Osteocyte (in vitro differentiated cells): ENCODE measurements around the gene FAM9A. TPM values are rescaled to one million over a fixed set of nuclear protein-coding genes. Genes with fewer than 3 reads are reported as not detected.
A peak's percentile ranks its signal among the peaks of the same experiment; 100 is the strongest.
"Not testable (repeated sequence)": the region's sequence is repeated elsewhere in the genome, so short reads cannot be mapped to it uniquely, and the experiment has no call there.

Source experiments
- DNase-seq: peaks from one replicate; pipeline ENCODE4 v3.0.0; 2021; ENCODE audit warnings: mixed read lengths; ENCODE audit not compliant: unreplicated experiment; ENCODE audit errors: extremely low spot score
- H3K27ac Mint-ChIP-seq: one replicate; pipeline ENCODE4 v1.8.0; 2021; ENCODE audit warnings: mild to moderate bottlenecking, mixed read lengths; ENCODE audit not compliant: unreplicated experiment
- H3K27me3 Mint-ChIP-seq: one replicate; pipeline ENCODE4 v1.8.0; 2021; ENCODE audit warnings: mixed read lengths; ENCODE audit not compliant: unreplicated experiment
- H3K36me3 Mint-ChIP-seq: one replicate; pipeline ENCODE4 v1.8.0; 2021; ENCODE audit warnings: mixed read lengths; ENCODE audit not compliant: unreplicated experiment
- H3K4me1 Mint-ChIP-seq: one replicate; pipeline ENCODE4 v1.8.0; 2021; ENCODE audit warnings: mixed read lengths; ENCODE audit not compliant: unreplicated experiment
- H3K4me3 Mint-ChIP-seq: one replicate; pipeline ENCODE4 v1.8.0; 2021; ENCODE audit warnings: mild to moderate bottlenecking, moderate library complexity, mixed read lengths; ENCODE audit not compliant: unreplicated experiment
- H3K9me3 Mint-ChIP-seq: one replicate; pipeline ENCODE4 v1.8.0; 2021; ENCODE audit warnings: mixed read lengths; ENCODE audit not compliant: unreplicated experiment
- total RNA-seq: library from RNA; stranded (reverse); gene quantifications from 2 replicates; pipeline ENCODE4 v1.2.1, GENCODE V29; 2021
- TF ChIP-seq, protein P1 (sequence below): fragments of 200-600 bp; sonication (generic); IDR thresholded peaks from 2 replicates; pipeline ENCODE4 v1.5.0; 2021; ENCODE audit warnings: antibody characterized with exemption, mild to moderate bottlenecking, moderate library complexity

FAM9A gene
- total RNA-seq, 1 donor from 2014 or later: not detected

DNA sequence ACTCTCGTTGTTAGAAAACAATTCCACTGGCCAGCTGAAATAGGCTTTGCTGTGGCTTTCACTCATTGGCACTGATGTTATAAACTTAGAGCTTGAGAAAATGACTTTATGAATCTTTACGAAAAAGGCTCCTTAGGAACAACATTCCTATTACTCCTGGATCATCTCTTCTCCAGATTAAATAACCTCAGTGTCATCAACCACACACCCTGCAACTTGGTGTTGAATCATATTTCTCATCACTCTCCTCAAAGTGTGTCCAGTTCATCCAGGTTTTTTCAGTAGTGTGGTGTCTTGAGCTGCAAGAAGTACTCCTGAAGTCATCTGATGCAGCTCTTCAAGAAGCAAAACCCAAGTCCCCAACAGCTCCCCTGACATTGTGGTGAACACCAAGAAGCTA, 41.2 kb downstream of the FAM9A start:
- TF ChIP-seq, protein P1, sequence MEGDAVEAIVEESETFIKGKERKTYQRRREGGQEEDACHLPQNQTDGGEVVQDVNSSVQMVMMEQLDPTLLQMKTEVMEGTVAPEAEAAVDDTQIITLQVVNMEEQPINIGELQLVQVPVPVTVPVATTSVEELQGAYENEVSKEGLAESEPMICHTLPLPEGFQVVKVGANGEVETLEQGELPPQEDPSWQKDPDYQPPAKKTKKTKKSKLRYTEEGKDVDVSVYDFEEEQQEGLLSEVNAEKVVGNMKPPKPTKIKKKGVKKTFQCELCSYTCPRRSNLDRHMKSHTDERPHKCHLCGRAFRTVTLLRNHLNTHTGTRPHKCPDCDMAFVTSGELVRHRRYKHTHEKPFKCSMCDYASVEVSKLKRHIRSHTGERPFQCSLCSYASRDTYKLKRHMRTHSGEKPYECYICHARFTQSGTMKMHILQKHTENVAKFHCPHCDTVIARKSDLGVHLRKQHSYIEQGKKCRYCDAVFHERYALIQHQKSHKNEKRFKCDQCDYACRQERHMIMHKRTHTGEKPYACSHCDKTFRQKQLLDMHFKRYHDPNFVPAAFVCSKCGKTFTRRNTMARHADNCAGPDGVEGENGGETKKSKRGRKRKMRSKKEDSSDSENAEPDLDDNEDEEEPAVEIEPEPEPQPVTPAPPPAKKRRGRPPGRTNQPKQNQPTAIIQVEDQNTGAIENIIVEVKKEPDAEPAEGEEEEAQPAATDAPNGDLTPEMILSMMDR: no peak
- no peaks in the 10 kb centered on the region for H3K9me3 Mint-ChIP-seq
- no peak for DNase-seq
- H3K27me3 Mint-ChIP-seq: peaks cover 2% of the 10 kb centered on the region
- no peak overlapping the region for H3K4me3 Mint-ChIP-seq
- H3K36me3 Mint-ChIP-seq: no peaks in the 10 kb centered on the region
- no peak overlapping the region for H3K27ac Mint-ChIP-seq
- H3K4me1 Mint-ChIP-seq: no peaks in the 10 kb centered on the region

DNA sequence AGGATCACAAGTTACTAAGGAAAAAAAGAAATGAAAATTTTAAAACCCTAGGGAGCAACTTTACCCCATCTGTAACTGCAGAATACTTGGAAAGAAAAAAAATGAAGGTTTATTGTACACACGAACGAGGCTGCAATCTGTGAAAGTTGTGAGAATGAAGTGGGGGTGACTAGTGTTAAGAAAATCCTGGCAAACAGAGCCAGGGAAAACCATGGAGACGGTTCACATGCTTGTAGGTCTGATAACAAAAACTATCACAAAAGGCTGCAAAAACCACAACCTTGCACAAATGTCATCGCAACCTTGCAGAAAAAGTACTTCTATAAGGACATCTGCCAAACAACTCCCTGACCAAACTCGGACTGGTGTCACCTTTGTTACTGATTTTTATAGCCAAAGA, 42.5 kb downstream of the FAM9A start:
- DNase-seq, H3K4me1 Mint-ChIP-seq, H3K36me3 Mint-ChIP-seq, H3K27ac Mint-ChIP-seq, H3K27me3 Mint-ChIP-seq, H3K9me3 Mint-ChIP-seq, H3K4me3 Mint-ChIP-seq: not testable (repeated sequence)

DNA sequence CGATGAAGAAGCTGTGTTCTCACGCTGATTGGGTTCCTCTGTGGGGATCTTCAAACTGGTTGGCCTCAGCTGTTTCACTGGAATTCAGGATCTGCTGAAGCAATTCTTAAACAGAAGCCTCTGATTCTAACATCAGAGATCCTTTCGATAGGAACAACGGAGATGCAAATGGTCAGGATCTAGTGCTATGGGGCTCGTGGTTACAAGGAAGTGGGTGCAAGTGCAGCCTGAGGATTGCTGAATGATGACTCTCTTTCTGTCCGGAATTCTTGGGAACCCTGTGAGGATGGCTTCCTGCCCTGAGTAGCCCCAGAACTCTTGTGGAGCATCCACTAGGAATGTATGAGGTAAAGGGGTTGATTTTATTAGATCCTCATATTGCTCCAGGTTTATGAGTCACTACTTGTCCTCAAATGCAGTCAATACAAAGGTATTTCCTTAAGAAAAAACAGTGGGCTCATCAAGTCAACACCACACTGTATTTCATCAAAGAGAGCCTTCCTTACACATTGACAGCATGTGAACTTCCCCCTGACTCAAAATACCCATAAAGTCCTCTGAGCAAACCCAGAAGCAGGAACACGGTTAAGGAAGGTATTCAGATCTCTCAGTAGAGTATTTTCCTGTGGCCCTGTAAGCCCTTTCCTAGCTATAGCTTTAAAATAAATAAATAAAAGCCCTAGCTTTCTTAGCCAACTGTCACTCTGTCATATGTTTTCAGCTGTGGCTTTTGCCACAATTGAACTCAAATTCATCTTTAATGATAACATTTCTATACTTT, 43.4 kb downstream of the FAM9A start:
- H3K27me3 Mint-ChIP-seq, H3K27ac Mint-ChIP-seq, H3K4me1 Mint-ChIP-seq, DNase-seq, H3K4me3 Mint-ChIP-seq, H3K36me3 Mint-ChIP-seq, H3K9me3 Mint-ChIP-seq: not testable (repeated sequence)

DNA sequence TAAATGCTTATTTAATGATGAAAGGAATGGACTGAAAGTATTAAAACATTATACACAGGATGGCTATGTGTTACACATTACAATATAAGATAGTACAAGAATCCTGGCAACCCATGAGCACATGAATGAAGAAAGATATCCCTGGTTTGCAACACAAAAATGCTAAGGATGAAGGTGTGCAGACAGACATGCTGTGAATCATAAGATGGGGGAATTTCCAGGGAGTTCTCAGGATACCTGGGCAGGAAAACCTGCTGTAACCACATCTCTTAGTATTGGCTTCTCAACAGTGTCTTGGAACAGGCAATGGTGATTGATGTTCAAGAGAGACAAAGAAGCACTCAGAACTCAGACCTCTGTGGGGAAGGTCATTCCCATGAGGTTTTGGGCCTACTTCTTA, 45.4 kb downstream of the FAM9A start:
- Mint-ChIP-seq H3K4me1 (no peaks in the 10 kb centered on the region), H3K4me3 (no peak overlapping the region), H3K27ac (no peak overlapping the region), H3K36me3 (no peaks in the 10 kb centered on the region), H3K27me3 (no peaks in the 10 kb centered on the region), H3K9me3 (no peaks in the 10 kb centered on the region)
- TF ChIP-seq, protein P1: no peak
- no peak for DNase-seq

DNA sequence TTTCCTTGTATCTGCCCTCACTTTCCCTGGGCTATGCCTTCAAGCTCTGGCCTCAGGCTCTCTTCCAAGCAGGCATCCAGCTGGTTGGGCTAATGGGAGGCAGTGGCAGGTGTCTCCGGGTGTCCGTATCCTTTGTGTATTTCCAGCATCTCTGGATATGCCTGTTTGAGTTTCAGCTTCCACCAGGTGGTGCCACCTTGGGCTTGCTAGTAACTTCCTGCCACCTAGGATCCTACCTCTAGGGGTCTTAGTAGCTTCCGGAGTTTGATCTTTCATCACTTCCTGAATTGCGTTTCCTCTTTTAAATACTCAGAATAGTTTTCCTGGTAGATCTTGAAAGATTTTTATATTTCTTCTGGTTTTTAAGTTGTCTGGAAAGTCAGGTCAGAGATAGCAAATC, 46.1 kb downstream of the FAM9A start:
- no peak for DNase-seq
- Mint-ChIP-seq H3K4me1 (no peaks in the 10 kb centered on the region), H3K27me3 (no peaks in the 10 kb centered on the region), H3K27ac (no peak overlapping the region), H3K9me3 (no peaks in the 10 kb centered on the region), H3K4me3 (no peak overlapping the region), H3K36me3 (no peaks in the 10 kb centered on the region)
- TF ChIP-seq, protein P1: peak; percentile 20

DNA sequence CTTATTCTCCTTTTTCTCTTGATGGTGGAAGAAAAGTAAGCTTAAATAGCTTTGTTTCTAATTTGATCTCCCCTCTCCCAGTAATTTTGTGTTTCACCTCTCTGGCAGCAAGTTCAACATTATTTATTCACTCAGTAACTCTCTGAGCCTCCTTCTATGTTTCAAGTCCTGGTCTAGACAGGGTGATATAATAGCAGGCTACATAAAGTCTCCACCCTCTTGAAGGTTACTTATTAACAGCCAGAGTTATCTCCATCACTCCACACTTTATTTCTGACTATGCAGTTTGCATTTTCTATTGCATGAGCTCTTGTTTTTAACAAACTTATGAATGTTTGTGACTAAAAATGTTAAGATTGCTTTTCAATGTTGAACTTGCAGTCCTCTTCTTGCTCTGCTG, 51.5 kb downstream of the FAM9A start:
- Mint-ChIP-seq H3K36me3 (no peaks in the 10 kb centered on the region), H3K27ac (no peak overlapping the region), H3K4me1 (no peaks in the 10 kb centered on the region), H3K27me3 (peaks cover 17% of the 10 kb centered on the region), H3K4me3 (no peak overlapping the region), H3K9me3 (no peaks in the 10 kb centered on the region)
- no peak for DNase-seq
- TF ChIP-seq, protein P1: no peak
